ENCODE results near the gene SDCBP2.
A peak's percentile ranks its signal among the peaks of the same experiment; 100 is the strongest.

DNA sequence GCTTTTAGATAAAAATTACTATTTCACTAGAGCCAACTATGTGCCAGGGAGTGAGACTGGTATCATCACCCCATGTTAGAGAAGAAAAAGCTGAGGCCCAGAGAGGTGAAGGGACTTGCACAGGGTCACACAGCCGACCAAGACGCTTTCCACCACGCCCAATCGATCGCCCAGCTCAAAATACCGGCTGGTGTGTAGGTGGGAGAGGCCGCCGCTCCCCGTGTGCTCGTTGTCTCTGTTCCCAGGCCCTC is 63.1 kb downstream of the SDCBP2 start:
- TF ChIP-seq HES2 (IDR thresholded peaks at IDR 0.05) (no peak), POLR2A (IDR thresholded peaks at IDR 0.05; ENCODE audit: low read length) (no peak), POLR2AphosphoS2 (conservative IDR thresholded peaks at IDR 0.05; ENCODE audit: low read length) (no peak), PHF8 (IDR thresholded peaks at IDR 0.05; ENCODE audit: borderline replicate concordance, low read depth) (no peak), JUN (IDR thresholded peaks at IDR 0.05) (0 out of 5 replicates have a peak, but pooled peaks of 1 of the 2 experiments have one; percentile 31), EP300 (IDR thresholded peaks at IDR 0.05) (no peak), SMC3 (IDR thresholded peaks at IDR 0.05) (no peak)
- TF ChIP-seq, protein P1, sequence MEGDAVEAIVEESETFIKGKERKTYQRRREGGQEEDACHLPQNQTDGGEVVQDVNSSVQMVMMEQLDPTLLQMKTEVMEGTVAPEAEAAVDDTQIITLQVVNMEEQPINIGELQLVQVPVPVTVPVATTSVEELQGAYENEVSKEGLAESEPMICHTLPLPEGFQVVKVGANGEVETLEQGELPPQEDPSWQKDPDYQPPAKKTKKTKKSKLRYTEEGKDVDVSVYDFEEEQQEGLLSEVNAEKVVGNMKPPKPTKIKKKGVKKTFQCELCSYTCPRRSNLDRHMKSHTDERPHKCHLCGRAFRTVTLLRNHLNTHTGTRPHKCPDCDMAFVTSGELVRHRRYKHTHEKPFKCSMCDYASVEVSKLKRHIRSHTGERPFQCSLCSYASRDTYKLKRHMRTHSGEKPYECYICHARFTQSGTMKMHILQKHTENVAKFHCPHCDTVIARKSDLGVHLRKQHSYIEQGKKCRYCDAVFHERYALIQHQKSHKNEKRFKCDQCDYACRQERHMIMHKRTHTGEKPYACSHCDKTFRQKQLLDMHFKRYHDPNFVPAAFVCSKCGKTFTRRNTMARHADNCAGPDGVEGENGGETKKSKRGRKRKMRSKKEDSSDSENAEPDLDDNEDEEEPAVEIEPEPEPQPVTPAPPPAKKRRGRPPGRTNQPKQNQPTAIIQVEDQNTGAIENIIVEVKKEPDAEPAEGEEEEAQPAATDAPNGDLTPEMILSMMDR (IDR thresholded peaks at IDR 0.05) = no peak
